Measurements from ENCODE around the gene PTPN6.

PTPN6 gene

GRCh38 chr12:6909421-6910145 is 41.6 kb upstream of the PTPN6 start:
- POLR2A ChIA-PET: no interaction called here
- H3K9me3 ChIP-seq (ENCODE audit: control extremely low read depth in 1 of 5, control insufficient read depth in 4 of 5, insufficient read depth in 2 of 5, low read depth in 1 of 5, low read length in 4 of 5): no peaks in the 10 kb centered on the region
- no peaks in the 10 kb centered on the region for H3K27me3 ChIP-seq (replicated peaks in 2 of 5; ENCODE audit: control insufficient read depth in 4 of 5, insufficient read depth in 5 of 5, low read length in 4 of 5)
- peak in 1 of 3 donors; percentile 39 for DNase-seq
- peaks cover 4 to 18% (median 15%) of the 10 kb centered on the region in 4 experiments for H3K4me1 ChIP-seq (ENCODE audit: control extremely low read depth in 1 of 4, control insufficient read depth in 4 of 4, insufficient read depth in 4 of 4, low read length in 3 of 4)
- peaks cover 0 to 13% (median 3%) of the 10 kb centered on the region in 4 experiments for H3K36me3 ChIP-seq (ENCODE audit: control insufficient read depth in 4 of 4, insufficient read depth in 4 of 4, low read length in 3 of 4)
- CTCF ChIA-PET: interaction anchor here (2.3 to 12.4 kb wide), 4 partner anchors 16 to 39 kb away, joined by 5 to 105 read pairs (median 22); partner anchors contain the start of genes SPSB2 and TPI1
- H3K4me3 ChIP-seq (ENCODE audit: control insufficient read depth in 1 of 7, extremely low read depth in 1 of 7, insufficient read depth in 4 of 7, low read depth in 2 of 7, low read length in 6 of 7): no peak overlapping the region
- WGBS (ENCODE audit: insufficient coverage): 100% methylated on average over 2 of the region's 4 CpGs
- no peak overlapping the region for H3K27ac ChIP-seq (ENCODE audit: insufficient read depth in 1 of 2, low read depth in 1 of 2, low read length in 2 of 2, poor library complexity in 1 of 2, severe bottlenecking in 2 of 2)

GRCh38 chr12:6912164-6912935 is 38.8 kb upstream of the PTPN6 start:
- DNase-seq: no peak
- Histone ChIP-seq H3K9me3 (ENCODE audit: control extremely low read depth in 1 of 5, control insufficient read depth in 4 of 5, insufficient read depth in 2 of 5, low read depth in 1 of 5, low read length in 4 of 5) (no peaks in the 10 kb centered on the region), H3K27me3 (replicated peaks in 2 of 5; ENCODE audit: control insufficient read depth in 4 of 5, insufficient read depth in 5 of 5, low read length in 4 of 5) (peaks cover 0 to 2% (median 0%) of the 10 kb centered on the region in 5 experiments), H3K4me1 (ENCODE audit: control extremely low read depth in 1 of 4, control insufficient read depth in 4 of 4, insufficient read depth in 4 of 4, low read length in 3 of 4) (peaks cover 0 to 19% (median 15%) of the 10 kb centered on the region in 4 experiments), H3K27ac (ENCODE audit: insufficient read depth in 1 of 2, low read depth in 1 of 2, low read length in 2 of 2, poor library complexity in 1 of 2, severe bottlenecking in 2 of 2) (no peak overlapping the region), H3K4me3 (ENCODE audit: control insufficient read depth in 1 of 7, extremely low read depth in 1 of 7, insufficient read depth in 4 of 7, low read depth in 2 of 7, low read length in 6 of 7) (no peak overlapping the region), H3K36me3 (ENCODE audit: control insufficient read depth in 4 of 4, insufficient read depth in 4 of 4, low read length in 3 of 4) (peaks cover 0 to 14% (median 5%) of the 10 kb centered on the region in 4 experiments)
- 95% methylated on average over 15 of the region's 15 CpGs for WGBS (ENCODE audit: insufficient coverage)
- POLR2A ChIA-PET: interaction anchor here (1.0 to 1.2 kb wide), 3 partner anchors 13 to 40 kb away, joined by 3 to 6 read pairs (median 3); no protein-coding TSS in a partner anchor
- CTCF ChIA-PET: interaction anchor here (0.9 to 12.4 kb wide), 6 partner anchors 9 to 52 kb away, joined by 3 to 105 read pairs (median 4); partner anchors contain the start of genes SPSB2 and TPI1

DNA sequence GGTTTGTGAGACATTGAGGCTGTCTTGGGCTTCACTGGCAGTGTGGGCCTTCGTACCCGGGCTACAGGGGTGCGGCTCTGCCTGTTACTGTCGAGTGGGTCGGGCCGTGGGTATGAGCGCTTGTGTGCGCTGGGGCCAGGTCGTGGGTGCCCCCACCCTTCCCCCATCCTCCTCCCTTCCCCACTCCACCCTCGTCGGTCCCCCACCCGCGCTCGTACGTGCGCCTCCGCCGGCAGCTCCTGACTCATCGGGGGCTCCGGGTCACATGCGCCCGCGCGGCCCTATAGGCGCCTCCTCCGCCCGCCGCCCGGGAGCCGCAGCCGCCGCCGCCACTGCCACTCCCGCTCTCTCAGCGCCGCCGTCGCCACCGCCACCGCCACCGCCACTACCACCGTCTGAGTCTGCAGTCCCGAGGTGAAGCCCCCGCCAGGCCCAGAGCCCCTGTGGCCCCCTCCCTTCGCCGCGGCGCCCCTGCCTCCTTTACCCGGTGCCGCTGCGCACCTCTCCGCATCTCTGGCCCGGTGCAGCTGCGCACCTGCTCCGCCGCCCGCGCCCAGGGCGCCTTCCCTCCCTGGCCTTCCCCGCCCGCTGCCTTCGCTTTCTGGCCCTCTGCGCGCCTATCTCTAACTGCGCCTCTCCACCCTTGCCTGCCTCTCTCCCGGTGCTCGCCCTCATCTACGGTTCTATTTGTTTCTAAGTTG is 36.8 kb upstream of the PTPN6 start, which contains the start of gene ENO2:
TSS of gene ENO2 (plus strand) at position 335 of the 701 bp plus-strand sequence. CDS start 1,253 bp downstream, outside the sequence.
- Histone ChIP-seq H3K4me3 (ENCODE audit: control insufficient read depth in 1 of 7, extremely low read depth in 1 of 7, insufficient read depth in 4 of 7, low read depth in 2 of 7, low read length in 6 of 7) (peak within 1 kb of the TSS; percentile 39 to 88 (median 66)), H3K27me3 (replicated peaks in 2 of 5; ENCODE audit: control insufficient read depth in 4 of 5, insufficient read depth in 5 of 5, low read length in 4 of 5) (peaks cover 0 to 2% (median 0%) of the 10 kb centered on the region in 5 experiments), H3K9me3 (ENCODE audit: control extremely low read depth in 1 of 5, control insufficient read depth in 4 of 5, insufficient read depth in 2 of 5, low read depth in 1 of 5, low read length in 4 of 5) (no peaks in the 10 kb centered on the region), H3K27ac (ENCODE audit: insufficient read depth in 1 of 2, low read depth in 1 of 2, low read length in 2 of 2, poor library complexity in 1 of 2, severe bottlenecking in 2 of 2) (peak within 1 kb of the TSS in 1 of 2 experiments; percentile 34), H3K4me1 (ENCODE audit: control extremely low read depth in 1 of 4, control insufficient read depth in 4 of 4, insufficient read depth in 4 of 4, low read length in 3 of 4) (peaks cover 0 to 19% (median 15%) of the 10 kb centered on the region in 4 experiments), H3K36me3 (ENCODE audit: control insufficient read depth in 4 of 4, insufficient read depth in 4 of 4, low read length in 3 of 4) (peaks cover 0 to 20% (median 5%) of the 10 kb centered on the region in 4 experiments)
- under 1% methylated on average over 48 of the region's 68 CpGs for WGBS (ENCODE audit: insufficient coverage)
- POLR2A ChIA-PET: interaction anchor here (0.6 to 1.0 kb wide), 3 partner anchors 24 to 29 kb away, joined by 3 to 4 read pairs (median 4); partner anchors contain the start of genes C12orf57 and RNU7-1
- CTCF ChIA-PET: interaction anchor here (1.0 to 2.1 kb wide), 2 partner anchors 10 to 42 kb away, joined by 3 to 9 read pairs; no protein-coding TSS in a partner anchor
- DNase-seq: peak; percentile 67 to 89 (median 80)

- Histone ChIP-seq H3K27ac (ENCODE audit: insufficient read depth in 1 of 2, low read depth in 1 of 2, low read length in 2 of 2, poor library complexity in 1 of 2, severe bottlenecking in 2 of 2) (peak overlapping the region in 1 of 2 experiments; percentile 14), H3K27me3 (replicated peaks in 2 of 5; ENCODE audit: control insufficient read depth in 4 of 5, insufficient read depth in 5 of 5, low read length in 4 of 5) (peaks cover 0 to 2% (median 0%) of the 10 kb centered on the region in 5 experiments), H3K36me3 (ENCODE audit: control insufficient read depth in 4 of 4, insufficient read depth in 4 of 4, low read length in 3 of 4) (peaks cover 0 to 25% (median 5%) of the 10 kb centered on the region in 4 experiments), H3K9me3 (ENCODE audit: control extremely low read depth in 1 of 5, control insufficient read depth in 4 of 5, insufficient read depth in 2 of 5, low read depth in 1 of 5, low read length in 4 of 5) (no peaks in the 10 kb centered on the region), H3K4me3 (ENCODE audit: control insufficient read depth in 1 of 7, extremely low read depth in 1 of 7, insufficient read depth in 4 of 7, low read depth in 2 of 7, low read length in 6 of 7) (peak overlapping the region; percentile 39 to 88 (median 66)), H3K4me1 (ENCODE audit: control extremely low read depth in 1 of 4, control insufficient read depth in 4 of 4, insufficient read depth in 4 of 4, low read length in 3 of 4) (peaks cover 0 to 19% (median 17%) of the 10 kb centered on the region in 4 experiments)
- 20% methylated on average over 5 of the region's 29 CpGs for WGBS (ENCODE audit: insufficient coverage)
- CTCF ChIA-PET: interaction anchor here (1.0 to 2.1 kb wide), 3 partner anchors 10 to 47 kb away, joined by 3 to 9 read pairs (median 4); no protein-coding TSS in a partner anchor
- DNase-seq: no peak
- POLR2A ChIA-PET: interaction anchor here (0.6 to 1.0 kb wide), 2 partner anchors 24 to 28 kb away, joined by 4 read pairs; partner anchors contain the start of genes C12orf57 and RNU7-1
Measured at GRCh38 chr12:6914947-6915788, 36.0 kb upstream of the PTPN6 start.

DNA sequence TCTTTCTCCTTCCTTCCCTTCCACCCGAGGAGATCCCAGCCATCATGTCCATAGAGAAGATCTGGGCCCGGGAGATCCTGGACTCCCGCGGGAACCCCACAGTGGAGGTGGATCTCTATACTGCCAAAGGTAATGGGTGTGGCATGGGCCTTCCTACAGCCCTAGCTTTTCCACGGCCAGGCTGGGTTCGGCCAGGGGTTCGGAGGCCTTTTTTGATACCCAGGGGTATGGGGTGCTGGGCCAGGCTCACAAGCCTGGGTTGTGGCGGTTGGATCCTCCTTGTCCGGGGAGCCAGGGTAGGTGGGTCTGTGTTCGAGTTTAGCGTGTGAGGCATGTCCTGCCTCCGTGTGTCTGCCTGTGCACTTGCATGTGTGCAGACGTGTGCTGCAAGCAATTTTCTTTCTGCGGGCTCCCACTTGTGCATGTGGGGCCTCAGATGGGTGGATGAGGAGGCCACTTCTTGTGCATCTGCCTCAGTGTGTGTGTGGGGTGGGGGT is 35.3 kb upstream of the PTPN6 start:
- CTCF ChIA-PET: interaction anchor here (1.1 to 2.1 kb wide), 3 partner anchors 9 to 47 kb away, joined by 3 to 9 read pairs (median 4); partner anchors contain the start of gene SPSB2
- Histone ChIP-seq H3K4me3 (ENCODE audit: control insufficient read depth in 1 of 7, extremely low read depth in 1 of 7, insufficient read depth in 4 of 7, low read depth in 2 of 7, low read length in 6 of 7) (no peak overlapping the region), H3K4me1 (ENCODE audit: control extremely low read depth in 1 of 4, control insufficient read depth in 4 of 4, insufficient read depth in 4 of 4, low read length in 3 of 4) (peaks cover 0 to 19% (median 17%) of the 10 kb centered on the region in 4 experiments), H3K27ac (ENCODE audit: insufficient read depth in 1 of 2, low read depth in 1 of 2, low read length in 2 of 2, poor library complexity in 1 of 2, severe bottlenecking in 2 of 2) (no peak overlapping the region), H3K27me3 (replicated peaks in 2 of 5; ENCODE audit: control insufficient read depth in 4 of 5, insufficient read depth in 5 of 5, low read length in 4 of 5) (peaks cover 0 to 2% (median 0%) of the 10 kb centered on the region in 5 experiments), H3K9me3 (ENCODE audit: control extremely low read depth in 1 of 5, control insufficient read depth in 4 of 5, insufficient read depth in 2 of 5, low read depth in 1 of 5, low read length in 4 of 5) (no peaks in the 10 kb centered on the region), H3K36me3 (ENCODE audit: control insufficient read depth in 4 of 4, insufficient read depth in 4 of 4, low read length in 3 of 4) (peaks cover 0 to 25% (median 7%) of the 10 kb centered on the region in 4 experiments)
- no peak for DNase-seq
- 98% methylated on average over 6 of the region's 14 CpGs for WGBS (ENCODE audit: insufficient coverage)
- POLR2A ChIA-PET: no interaction called here

Data from common myeloid progenitor, CD34-positive (primary cell).